Activated CD4-positive, alpha-beta T cell treated with anti-CD3 and anti-CD28 coated beads for 1 hour (primary cell): Measurements from ENCODE around the gene RPL27A.

Experiments used
- DNase-seq: peaks from one replicate; pipeline ENCODE4 v3.0.0-alpha.2; 2020

RPL27A gene

DNA sequence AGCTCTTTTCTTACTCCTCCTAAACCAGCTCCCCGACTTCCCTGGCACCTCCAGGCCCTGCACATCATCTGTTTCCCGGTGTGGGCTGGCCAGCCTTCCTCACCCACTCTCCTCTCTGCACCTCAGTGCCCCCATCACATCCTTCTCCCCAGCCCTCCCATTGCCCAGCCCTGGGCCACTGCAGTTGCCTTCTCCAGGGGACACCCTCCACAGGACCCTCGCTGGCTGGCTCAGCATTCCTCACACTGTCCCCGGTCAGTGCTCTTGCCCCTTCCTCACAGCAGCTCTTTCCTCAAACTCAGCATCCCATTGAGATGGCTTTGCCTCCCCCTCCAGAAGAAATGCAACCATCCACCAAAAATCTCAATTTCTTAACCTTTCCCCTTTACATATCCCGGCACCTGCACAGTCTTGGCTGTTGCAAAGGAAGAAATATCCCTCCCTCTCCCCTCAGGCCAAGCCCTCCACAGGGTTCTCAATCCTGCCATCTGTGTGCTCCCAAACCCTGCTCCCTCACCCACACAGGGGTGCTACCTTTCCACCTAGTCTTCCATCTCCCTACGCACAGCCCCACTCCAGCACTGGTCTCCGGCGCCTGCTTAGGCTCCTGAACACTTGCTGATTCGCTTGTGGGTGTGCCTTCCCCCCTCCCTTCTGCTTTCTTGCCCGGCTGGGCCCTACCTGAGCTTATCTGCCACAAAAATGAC, 19.5 kb downstream of the RPL27A start:
- no peak for DNase-seq

DNA sequence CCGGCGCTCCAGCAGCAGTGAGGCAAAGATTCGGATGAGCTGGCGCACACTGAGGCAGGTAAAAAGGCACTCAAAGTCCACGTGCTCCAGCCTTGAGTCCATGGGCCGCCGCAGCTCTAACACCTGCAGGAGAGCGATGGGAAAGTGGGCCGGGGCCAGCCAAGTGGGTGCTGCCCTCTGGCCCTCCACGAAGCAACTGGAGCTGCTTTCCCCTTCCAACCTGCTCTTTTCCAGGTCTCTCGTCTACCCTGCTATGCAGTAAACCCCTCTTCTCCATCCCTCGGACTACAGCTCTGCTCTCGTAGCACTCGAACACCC, 20.0 kb downstream of the RPL27A start:
- DNase-seq: no peak

DNA sequence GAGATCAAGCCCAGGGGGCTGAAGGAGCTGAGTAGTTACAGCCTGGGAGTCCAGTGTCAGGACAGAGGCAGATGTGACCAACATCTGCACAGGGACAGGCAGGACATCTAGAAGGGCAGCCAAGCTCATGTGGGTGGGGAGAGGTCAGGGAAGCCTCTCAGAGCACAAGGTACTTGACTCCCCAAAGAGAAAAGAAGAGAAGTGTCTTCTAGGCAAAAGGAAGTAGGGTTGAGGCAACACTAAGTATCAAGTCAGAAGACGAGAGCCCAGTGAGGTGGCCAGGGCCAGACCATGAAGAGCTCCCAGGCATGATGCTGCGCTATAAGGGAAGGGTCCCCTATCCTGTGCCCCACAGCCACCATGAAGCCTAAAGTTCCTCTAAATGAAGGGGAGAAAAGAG, 21.5 kb downstream of the RPL27A start:
- DNase-seq: no peak

DNA sequence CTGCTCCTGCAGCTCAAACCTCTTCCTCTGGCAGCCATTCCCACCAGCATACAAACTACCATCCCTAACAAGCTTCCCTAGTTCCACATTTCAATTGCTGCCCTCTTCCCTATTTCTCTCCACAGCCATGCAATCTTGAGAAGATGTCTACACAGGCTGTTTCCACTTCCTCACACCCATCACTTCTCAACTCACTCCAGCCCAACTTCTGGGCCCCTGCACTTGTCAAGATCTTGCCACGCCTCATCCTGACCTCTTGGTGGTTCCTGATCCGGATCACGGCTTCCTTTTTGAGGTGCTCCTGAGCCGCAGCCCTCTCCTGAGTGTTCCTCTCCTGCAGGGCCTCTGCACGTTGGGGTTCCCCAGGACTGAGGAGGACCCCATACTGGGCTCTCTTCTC, 22.6 kb downstream of the RPL27A start:
- DNase-seq: no peak

DNA sequence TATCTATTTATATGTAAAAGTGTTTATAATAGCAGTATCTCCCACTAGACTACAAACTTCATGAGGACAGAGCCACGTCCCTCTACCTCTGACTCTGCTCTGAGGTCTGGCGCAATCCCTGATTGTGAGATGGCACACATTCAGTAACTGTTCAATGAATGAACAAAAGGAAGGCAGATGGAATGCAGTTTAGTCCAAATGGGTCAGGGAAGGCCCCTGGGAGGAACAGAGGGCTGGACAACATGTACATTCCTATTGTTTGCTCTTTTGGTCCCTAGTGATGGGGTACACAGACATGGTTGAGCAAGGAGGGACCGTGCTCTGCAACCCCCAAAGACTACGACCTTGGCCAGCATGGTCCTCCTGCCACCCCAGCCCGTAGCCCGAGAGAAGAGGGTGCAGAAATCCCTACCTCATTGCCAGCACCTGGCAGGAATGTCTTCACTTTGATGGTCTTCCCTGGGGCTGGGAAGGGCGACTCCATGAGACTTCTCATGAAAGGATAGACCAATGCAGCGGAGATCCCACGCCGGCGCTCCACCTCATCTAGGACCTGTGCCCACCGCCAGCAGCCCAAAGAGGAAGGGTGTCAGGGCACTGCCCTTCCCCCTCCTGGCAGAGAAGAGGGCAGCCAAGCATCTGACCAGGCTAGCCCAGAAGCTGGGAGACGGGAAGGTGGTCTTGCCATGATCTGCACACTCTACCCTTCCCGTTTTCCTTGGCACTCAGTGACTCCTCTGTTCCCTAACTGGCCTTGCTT, 24.3 kb downstream of the RPL27A start:
- DNase-seq: no peak

DNA sequence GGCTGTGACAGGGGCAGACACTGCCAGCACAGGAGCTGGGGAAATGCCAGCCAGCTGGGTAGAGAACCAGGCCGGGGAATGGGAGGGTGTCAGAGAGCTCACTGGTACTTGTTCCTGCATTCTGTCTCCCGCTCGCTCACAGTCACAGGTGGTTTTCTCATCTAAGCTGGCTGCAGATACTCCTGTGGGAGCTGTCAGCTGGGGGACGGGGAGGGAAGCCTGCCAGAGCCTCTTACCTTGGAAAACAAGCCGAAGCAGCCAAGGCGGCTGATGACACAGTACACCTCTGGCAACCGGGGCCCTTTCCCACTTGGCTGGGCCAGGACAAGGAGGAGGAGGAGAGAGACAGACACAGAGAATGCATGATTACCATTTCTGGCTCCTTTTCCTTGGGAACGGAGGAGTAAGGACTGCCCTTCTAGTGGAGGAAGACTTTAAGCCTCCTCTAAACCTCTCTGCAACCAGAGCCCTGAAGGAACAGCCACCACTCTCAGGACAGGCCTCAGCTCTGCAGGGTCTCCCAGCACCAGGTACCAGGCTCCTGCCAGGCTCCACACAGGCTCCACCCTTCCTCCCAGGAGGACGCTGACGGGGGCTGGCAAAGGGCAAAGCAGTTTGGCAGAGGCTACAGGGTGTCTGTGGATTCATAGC, 25.1 kb downstream of the RPL27A start:
- DNase-seq: no peak

DNA sequence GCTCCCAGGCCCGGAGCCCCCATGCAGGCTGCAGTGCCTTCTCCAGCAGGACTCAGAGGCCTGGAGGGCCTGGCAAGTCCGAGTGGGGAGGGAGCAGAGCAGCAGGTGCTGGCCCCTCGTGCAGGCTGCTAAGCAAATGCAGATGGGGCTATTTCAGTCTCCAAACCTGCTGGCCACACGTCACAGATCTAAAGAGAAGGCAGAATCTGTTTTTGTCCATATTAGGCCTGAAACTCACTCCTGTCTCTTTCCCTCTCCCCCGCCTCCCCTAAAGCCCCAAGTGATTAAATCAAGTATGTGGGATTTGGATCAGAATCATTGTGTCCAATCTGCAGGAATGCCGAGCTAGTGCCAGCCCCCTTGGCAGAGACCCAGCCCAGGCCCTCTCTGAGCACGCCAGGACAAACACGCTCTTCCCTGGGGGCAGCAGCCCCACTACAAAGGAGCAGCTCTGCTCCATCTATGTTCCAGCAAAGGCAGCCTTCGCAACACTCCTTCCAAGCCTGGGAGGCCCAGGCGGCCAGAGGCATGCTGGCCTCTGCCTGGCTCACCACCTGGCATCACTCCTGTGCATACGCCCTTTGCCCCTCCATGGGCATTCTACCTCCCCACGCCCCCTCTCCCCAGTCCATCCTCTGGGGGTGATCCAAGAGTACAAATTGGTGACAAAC, 26.5 kb downstream of the RPL27A start:
- DNase-seq: no peak

DNA sequence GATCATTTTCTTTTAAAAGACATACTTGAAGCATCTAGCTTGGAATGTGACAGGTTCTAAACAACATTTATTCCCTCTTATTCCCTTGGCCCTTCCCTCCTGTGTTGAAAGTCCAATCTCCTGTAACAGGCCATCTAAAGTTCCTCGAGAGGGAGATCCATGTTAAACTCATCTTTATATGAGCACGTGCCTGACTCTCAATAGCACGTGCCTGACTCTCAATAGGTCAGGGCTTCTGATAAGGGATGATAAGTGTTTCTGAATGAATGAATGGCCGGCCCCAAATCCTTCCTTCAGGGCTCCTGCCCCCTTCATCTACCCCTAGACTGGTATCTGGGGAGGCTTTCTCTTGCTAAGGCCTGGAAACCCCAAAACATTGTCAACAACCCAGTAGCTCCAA, 27.2 kb downstream of the RPL27A start:
- no peak for DNase-seq

DNA sequence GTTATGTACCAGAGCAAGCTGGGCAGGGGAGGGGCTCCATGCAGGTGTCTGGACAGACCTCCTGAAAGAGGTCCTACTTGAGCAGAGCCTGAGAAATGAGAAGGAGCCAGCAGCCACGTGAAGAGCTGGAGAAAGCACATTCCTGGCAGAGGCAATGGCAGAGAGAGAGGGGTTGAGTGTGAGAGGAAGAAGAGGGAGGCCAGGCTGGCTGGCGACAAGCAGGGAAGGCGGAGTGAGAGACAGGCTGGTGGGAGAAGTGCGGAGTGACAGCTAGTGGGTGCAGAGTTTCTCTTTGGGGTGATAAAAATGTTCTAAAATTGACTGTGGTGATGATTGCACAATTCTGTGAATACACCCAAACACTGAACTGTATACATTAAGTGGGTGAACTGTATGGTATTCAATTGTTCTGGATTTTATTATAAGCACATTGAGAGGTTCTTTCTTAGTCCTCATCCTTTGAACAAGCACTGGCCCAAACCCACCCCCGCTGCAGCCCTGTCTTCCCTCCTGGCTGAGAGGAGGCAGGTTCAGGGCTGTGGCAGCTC, 29.4 kb downstream of the RPL27A start:
- no peak for DNase-seq

DNA sequence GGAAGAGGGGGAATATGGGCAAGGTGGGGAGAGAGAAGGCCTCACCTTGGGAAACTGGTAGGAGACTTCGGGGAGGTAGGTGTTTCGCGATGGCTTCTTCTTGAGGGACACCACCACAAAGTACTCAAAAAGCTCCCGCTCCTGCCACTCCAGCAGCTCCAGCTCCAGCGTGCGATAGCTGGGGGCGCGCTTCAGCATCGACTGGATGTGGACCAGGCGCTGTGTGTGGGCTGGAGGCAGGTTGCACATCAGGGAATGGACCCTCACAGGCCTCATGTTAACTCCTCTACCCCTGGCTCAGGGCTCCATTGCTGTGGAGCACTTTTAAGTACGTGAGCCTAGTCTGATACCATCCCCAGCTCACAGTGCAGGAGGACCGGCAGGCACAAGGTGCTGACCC, 29.9 kb downstream of the RPL27A start:
- no peak for DNase-seq

DNA sequence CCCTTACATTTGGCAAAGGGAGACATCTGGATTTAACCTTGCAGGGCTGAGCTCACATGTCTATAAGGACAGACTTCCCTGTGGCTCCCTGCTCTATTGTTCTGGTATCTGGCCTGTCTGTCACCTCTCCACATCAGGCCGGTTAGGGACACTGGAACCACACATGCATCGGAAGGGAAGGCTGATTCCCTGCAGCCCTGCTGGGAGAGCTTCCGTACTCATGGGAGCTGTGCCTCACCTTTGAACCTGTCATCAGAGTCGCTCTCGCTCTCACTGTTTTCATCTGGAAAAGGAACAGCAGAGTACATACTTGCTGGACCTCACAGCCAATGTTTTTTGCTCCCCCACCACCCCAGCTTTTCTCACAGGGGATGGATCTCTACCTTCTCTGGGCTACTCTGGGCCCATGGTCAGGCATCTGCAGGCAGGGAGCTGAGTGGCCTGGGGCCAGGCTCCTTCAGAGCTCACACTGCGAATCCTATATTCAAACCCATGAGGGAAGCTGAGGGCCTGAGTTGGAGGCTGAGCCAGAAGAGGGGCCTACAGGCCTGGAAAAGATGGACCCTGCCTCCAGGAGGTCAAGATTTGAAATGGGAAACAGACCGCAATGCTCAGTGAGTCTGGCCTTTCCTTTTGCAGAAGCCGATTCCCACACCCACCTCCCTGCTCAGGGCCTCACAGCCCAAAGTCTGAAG, 31.3 kb downstream of the RPL27A start:
- no peak for DNase-seq

DNA sequence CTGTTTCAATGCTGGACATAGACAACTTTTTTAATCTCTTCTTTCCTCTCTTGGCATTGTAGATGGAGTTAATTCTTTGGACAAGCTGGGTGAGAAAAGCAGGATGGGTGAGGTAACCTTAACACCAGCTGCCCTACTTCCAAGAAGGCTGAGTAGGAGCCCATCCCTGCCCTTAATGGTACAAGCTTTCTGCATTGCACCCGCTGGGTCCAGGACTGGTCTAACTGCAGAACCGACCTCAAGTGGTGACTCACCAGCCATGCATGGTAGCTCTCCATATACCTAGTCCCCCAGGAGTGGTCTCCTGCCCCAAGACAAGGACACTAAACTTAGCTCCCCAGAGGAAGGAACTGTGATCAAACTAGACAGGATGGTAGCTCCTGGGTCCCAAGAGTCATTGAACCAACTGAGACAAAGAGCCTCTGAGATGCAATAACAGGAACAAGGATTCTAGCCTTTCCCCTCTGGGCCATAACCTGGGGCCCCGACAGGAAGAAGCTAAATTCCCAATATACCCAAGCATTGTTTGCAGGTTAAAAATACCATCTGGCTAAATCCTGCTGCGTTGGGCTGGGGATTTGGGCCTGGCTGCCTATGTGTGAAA, 32.1 kb downstream of the RPL27A start:
- no peak for DNase-seq

DNA sequence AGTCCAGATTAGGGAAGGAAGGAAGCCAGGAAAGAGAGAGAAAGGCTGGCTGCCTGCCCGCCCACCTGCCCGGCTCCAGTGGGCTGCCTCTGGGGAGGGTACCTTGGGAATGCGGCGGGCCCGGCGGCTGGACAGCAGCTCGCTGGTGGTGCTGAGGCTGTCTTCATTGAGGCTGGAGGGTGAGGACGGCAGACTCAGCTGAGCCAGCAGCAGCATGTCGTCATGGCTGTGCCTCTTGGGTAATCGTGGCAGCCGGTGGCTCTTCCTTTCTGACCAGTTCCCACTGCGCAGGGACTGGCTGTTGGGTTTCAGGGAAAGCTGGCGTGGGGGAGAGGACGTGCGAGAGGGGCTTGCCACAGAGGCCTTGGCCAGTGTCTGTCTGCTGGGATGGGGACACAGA, 32.9 kb downstream of the RPL27A start:
- DNase-seq: no peak

DNA sequence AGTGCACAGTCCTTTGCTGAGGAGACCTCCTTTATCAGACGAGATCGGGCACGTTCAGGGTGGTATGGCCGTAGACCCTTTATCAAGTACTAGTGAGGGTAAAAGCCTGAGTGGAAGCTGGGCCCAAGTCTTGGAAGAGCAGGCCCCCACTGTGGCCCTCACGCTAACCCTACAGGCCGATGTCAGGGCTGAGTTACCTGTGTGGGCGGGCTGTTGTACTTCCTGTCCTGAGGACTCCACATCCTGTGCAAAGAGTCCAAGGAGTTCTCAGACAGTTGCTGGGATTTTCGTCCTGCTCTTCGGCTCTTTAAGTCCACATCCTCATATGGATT, 34.9 kb downstream of the RPL27A start:
- no peak for DNase-seq

DNA sequence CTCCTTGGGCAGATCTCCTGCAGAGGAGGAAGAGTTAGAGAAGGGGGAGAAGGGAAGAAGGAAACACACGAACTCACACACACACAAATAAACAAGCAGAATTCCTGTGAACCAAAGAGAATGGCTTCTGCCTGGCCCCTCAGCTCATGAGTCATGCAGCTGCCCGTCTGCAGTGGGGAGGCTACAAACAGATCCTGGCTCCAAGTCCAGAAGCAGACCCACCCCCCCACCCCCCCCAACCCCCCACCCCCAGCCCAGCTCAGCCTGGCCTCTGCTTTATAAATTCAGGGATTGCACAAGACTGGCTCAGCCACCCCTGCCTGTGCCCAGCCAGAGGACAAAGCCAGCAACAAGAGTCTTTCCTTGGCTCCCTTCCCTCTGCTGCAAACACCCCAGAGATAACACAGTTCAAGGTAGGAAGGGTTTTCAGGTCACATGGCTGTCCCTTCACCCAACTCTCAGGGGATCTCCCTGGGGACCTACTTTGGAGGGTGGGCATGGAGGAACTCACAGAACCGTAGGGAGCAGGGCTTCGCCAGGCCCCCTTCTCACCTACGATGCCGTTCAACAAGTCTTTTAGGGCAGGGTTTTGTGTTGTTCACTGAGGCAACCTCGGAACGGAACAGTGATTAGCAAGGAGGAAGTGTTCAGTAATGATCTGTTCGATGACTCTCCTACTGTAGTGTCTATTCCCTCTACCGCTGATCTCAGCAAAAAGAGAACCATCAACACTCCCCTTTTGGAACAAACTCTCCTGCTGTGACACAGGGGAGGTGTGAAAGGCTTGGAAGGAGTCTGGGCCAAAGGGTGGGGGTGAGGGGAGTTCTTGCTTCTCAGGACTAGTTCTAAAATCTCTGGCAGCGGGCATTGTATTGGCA, 35.5 kb downstream of the RPL27A start:
- DNase-seq: no peak

DNA sequence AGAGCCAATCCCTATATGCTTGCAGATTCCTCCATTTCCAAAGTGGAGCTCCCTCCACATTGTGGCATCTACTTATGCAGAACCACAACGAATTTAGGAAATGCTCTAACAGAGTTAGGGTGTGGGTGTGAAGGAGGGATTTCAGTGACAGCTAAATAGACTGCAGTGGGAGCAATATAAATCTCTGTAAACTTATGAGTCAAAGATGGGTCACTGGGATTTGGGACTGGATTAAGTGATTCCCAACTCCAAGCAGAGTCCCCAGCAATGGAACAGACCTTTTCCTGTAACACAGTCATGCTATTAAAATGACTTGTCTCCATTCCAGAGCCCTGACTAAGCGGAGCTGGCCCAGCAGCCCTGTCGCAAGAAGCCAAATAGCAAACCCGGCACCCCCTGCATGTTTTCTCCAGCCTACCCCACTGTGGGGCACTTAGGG, 36.6 kb downstream of the RPL27A start:
- DNase-seq: no peak

DNA sequence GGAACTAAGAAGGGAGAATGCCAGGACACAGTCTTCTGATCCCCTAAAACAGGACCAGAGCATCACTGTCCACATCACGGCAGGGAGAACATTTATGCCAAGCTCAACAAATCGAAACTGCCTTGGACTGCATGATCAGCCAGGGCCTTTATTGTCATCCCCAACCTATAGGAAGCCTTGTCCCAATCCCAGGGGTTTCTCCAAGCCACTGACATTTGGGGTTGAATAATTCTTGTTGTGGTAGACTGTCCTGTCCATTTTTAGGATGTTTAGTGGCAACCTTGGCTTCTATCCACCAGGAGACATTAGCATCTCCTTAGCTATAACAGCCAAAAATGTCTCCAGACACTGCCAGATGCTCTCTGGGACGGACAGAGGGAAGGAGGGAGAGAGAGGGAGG, 37.1 kb downstream of the RPL27A start:
- no peak for DNase-seq

DNA sequence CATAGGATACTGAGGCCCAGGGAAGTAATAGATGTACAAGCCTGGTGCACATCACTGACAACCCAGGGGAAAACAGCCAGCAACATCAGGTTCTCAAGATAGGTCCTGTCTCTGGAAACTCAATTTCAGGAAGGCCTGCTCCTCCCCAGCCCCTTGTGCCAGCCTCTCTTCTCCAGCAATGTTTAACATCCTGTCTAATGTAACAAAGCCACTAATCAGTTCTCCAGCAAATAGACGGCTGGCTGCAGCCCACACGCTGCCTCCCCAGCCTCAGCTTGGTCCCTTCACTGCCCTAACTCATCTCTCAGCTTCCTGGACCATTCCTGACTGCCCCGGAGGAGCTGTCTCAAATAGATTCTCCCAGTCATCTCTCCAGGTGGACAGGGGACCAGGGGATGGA, 37.8 kb downstream of the RPL27A start:
- no peak for DNase-seq

DNA sequence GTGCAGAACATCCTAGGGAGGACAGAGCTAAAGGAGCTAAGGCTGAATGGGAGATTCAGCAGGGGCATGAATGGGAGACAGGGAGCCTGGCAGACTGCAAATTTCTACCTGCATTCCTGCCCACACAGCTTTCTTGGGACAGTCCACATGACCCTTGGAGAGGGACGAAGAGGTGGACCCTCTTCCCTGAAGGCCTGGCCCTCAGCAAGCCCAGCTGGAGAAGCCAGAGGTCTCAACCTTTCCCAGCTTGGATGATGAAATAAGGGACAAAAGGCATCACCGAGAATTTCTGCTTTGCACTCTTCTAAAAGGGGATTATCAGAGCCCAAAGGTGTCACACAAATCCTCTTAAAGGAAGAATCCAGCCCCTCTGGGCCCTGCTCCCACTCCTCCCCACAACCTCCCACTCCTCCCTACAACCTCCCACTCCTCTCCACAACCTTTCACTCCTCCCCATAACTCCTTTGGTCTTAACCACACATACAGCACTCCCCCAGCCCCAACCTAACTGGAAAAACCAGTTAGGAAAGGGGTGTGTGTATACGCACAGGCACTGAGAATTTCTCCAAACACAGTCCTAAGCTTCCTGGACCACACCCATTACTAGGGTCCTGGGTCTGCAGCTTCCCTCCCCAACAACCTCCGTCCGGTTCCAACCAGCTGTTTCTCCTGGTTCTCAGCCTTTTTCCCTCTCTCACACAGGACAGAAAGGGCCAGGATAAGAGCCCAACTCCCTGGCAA, 38.4 kb downstream of the RPL27A start:
- no peak for DNase-seq

DNA sequence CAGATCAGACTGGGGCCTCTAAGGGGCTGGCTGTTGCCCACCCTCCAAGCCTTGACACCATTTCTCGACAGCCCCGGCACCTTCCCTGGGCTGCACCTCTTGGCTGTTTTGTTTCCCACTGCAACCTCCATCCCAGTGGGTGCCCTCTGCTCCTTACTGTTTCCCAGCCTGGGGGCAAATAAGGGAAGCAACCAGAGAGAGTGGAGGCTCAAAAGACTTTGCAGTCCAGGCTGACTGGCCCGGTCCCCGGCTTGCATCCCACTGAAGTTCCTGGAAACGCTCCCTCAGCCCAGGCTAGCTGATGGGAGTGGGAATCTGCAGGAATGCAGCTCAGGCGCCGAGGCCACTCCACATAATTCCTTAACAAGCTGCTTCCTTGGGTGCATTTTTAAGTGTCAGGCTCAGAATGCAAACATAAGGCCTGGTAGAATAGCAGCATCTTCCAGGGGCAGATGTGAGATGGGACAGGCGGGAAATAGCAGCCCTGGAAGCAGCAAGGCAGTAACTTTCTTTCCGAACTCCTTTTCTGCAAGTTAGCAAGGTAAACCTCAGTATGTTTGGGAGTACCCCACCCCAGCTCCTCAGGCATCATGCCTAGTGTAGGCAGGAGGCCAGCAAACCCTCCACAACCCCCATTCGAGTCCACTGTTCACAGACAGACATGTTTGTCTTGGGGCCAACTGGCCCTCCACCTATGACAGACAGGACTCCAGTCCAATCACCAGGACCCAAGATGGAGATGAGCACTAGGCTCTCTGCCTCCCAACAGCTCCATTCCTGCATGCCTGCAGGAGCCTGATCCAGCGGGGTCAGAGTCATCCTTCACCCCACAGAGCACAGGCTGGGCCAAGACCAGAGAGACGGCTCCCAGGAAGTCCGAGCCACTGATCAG, 39.3 kb downstream of the RPL27A start:
- no peak for DNase-seq
